Measurements from ENCODE around the gene CALN1.

DNA sequence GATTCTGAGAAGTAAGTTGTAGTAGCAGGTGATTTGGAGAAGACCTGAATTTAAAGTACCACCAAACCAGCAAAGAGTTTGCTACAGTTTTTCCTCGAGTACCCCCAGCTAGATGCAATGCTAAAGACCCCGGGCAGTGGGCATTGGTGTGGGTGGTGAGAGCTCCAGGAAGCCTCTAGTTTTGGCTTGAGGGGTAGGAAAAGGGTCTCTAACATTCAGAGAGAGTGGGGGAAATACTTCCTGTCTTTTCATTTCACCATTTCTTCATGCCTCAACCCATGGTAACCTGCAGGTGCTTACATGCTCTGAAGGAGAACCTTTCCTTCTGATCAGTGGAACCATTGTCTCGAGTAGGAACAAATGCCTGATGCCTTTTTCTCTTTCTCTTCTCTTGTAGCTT lies 352.2 kb downstream of the CALN1 start:
- TF ChIP-seq, protein P1, sequence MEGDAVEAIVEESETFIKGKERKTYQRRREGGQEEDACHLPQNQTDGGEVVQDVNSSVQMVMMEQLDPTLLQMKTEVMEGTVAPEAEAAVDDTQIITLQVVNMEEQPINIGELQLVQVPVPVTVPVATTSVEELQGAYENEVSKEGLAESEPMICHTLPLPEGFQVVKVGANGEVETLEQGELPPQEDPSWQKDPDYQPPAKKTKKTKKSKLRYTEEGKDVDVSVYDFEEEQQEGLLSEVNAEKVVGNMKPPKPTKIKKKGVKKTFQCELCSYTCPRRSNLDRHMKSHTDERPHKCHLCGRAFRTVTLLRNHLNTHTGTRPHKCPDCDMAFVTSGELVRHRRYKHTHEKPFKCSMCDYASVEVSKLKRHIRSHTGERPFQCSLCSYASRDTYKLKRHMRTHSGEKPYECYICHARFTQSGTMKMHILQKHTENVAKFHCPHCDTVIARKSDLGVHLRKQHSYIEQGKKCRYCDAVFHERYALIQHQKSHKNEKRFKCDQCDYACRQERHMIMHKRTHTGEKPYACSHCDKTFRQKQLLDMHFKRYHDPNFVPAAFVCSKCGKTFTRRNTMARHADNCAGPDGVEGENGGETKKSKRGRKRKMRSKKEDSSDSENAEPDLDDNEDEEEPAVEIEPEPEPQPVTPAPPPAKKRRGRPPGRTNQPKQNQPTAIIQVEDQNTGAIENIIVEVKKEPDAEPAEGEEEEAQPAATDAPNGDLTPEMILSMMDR (IDR thresholded peaks at IDR 0.05): no peak
- no peak for TF ChIP-seq POLR2A (IDR thresholded peaks at IDR 0.05)
- no peak for TF ChIP-seq EP300 (IDR thresholded peaks at IDR 0.05)
- no peak for TF ChIP-seq POLR2AphosphoS5 (IDR thresholded peaks at IDR 0.05)
